ENCODE measurements around the gene INO80D. TPM values are rescaled to one million over a fixed set of nuclear protein-coding genes. Genes with fewer than 3 reads are reported as not detected.

INO80D gene
- total RNA-seq, 1 experiment from 2014 or later: 8.8 TPM

DNA sequence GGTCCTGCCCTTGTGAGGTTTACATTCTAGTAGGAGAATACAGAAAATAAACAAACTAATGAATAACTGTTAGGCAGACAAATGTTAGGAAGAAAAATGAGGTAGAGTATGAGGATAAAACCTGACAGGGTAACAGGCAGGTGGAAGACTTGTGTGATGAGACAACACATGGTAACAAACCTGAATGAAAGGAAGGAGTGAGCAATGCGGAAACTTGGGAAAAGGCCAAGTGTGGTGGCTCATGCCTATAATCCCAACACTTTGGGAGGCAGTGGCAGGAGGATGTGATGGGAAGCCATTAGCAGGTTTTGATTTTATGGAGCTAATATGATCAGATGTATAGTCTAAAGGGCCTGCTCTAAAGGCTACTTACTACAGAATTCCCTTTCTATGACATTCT lies 74.2 kb downstream of the INO80D start:
- no peak overlapping the region for H3K9ac ChIP-seq (ENCODE audit: low read length)
- no TSS peak for BruUV-seq (replicated peaks)
- no peak overlapping the region for H3K4me2 ChIP-seq (ENCODE audit: low read length)
- intact Hi-C loops (cut with micrococcal nuclease): no loop called here
- ChIA-PET CTCF (no interaction called here), POLR2A (ENCODE audit: unreplicated experiment) (no interaction called here)
- no peaks in the 10 kb centered on the region for H3K79me2 ChIP-seq (ENCODE audit: low read length)
- H3K4me3 ChIP-seq (ENCODE audit: low read length): no peak overlapping the region
- H3K9me3 ChIP-seq (ENCODE audit: low read length): no peaks in the 10 kb centered on the region
- H4K20me1 ChIP-seq (ENCODE audit: low read length): no peaks in the 10 kb centered on the region
- no peaks in the 10 kb centered on the region for H3F3A ChIP-seq (ENCODE audit: low read length, unreplicated experiment)
- H3K4me1 ChIP-seq (ENCODE audit: insufficient read depth, low read length): peaks cover 8% of the 10 kb centered on the region; the same call in 1 of the 2 replicates
- DNase-seq (peak; percentile 72), ATAC-seq (peak; percentile 62)
- no peaks in the 10 kb centered on the region for H3K9me2 ChIP-seq (replicated peaks; ENCODE audit: low read length)
- no peaks in the 10 kb centered on the region for H3K27me3 ChIP-seq (ENCODE audit: low read length)
- TF ChIP-seq EZH2phosphoT487 (IDR thresholded peaks at IDR 0.05; ENCODE audit: borderline replicate concordance, low read length) (no peak), EZH2 (IDR thresholded peaks at IDR 0.05; ENCODE audit: low read length, unreplicated experiment) (no peak)
- TF ChIP-seq, protein P1, sequence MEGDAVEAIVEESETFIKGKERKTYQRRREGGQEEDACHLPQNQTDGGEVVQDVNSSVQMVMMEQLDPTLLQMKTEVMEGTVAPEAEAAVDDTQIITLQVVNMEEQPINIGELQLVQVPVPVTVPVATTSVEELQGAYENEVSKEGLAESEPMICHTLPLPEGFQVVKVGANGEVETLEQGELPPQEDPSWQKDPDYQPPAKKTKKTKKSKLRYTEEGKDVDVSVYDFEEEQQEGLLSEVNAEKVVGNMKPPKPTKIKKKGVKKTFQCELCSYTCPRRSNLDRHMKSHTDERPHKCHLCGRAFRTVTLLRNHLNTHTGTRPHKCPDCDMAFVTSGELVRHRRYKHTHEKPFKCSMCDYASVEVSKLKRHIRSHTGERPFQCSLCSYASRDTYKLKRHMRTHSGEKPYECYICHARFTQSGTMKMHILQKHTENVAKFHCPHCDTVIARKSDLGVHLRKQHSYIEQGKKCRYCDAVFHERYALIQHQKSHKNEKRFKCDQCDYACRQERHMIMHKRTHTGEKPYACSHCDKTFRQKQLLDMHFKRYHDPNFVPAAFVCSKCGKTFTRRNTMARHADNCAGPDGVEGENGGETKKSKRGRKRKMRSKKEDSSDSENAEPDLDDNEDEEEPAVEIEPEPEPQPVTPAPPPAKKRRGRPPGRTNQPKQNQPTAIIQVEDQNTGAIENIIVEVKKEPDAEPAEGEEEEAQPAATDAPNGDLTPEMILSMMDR (conservative IDR thresholded peaks at IDR 0.05; ENCODE audit: low read depth, low read length): no peak
- no peak overlapping the region for H3K27ac ChIP-seq (ENCODE audit: low read length)
- peaks cover 19% of the 10 kb centered on the region for H3K36me3 ChIP-seq (ENCODE audit: low read depth, low read length)
- H2AFZ ChIP-seq (ENCODE audit: low read length): no peak overlapping the region

- no TSS peak for BruUV-seq (replicated peaks)
- H3K36me3 ChIP-seq (ENCODE audit: low read depth, low read length): peaks cover 14% of the 10 kb centered on the region
- DNase-seq (no peak), ATAC-seq (no peak)
- peaks cover 8% of the 10 kb centered on the region; the same call in 1 of the 2 replicates for H3K4me1 ChIP-seq (ENCODE audit: insufficient read depth, low read length)
- no peak overlapping the region for H3K4me2 ChIP-seq (ENCODE audit: low read length)
- no peaks in the 10 kb centered on the region for H3F3A ChIP-seq (ENCODE audit: low read length, unreplicated experiment)
- H2AFZ ChIP-seq (ENCODE audit: low read length): no peak overlapping the region
- intact Hi-C loops (cut with micrococcal nuclease): no loop called here
- ChIA-PET CTCF (no interaction called here), POLR2A (ENCODE audit: unreplicated experiment) (no interaction called here)
- no peaks in the 10 kb centered on the region for H3K79me2 ChIP-seq (ENCODE audit: low read length)
- H3K27ac ChIP-seq (ENCODE audit: low read length): no peak overlapping the region
- TF ChIP-seq EZH2 (IDR thresholded peaks at IDR 0.05; ENCODE audit: low read length, unreplicated experiment) (no peak), EZH2phosphoT487 (IDR thresholded peaks at IDR 0.05; ENCODE audit: borderline replicate concordance, low read length) (no peak)
- TF ChIP-seq, protein P1 (conservative IDR thresholded peaks at IDR 0.05; ENCODE audit: low read depth, low read length): no peak
- H3K9me3 ChIP-seq (ENCODE audit: low read length): no peaks in the 10 kb centered on the region
- H3K9me2 ChIP-seq (replicated peaks; ENCODE audit: low read length): no peaks in the 10 kb centered on the region
- no peak overlapping the region for H3K4me3 ChIP-seq (ENCODE audit: low read length)
- no peaks in the 10 kb centered on the region for H3K27me3 ChIP-seq (ENCODE audit: low read length)
- no peak overlapping the region for H3K9ac ChIP-seq (ENCODE audit: low read length)
- H4K20me1 ChIP-seq (ENCODE audit: low read length): no peaks in the 10 kb centered on the region
Measured at GRCh38 chr2:206011018-206011614, 74.9 kb downstream of the INO80D start.

- Histone ChIP-seq H3K4me3 (ENCODE audit: low read length) (no peak overlapping the region), H3K27ac (ENCODE audit: low read length) (no peak overlapping the region), H3K36me3 (ENCODE audit: low read depth, low read length) (peaks cover 18% of the 10 kb centered on the region), H3F3A (ENCODE audit: low read length, unreplicated experiment) (no peaks in the 10 kb centered on the region), H3K4me1 (ENCODE audit: insufficient read depth, low read length) (no peaks in the 10 kb centered on the region), H3K4me2 (ENCODE audit: low read length) (no peak overlapping the region), H3K9me3 (ENCODE audit: low read length) (no peaks in the 10 kb centered on the region), H3K79me2 (ENCODE audit: low read length) (no peaks in the 10 kb centered on the region), H3K9me2 (replicated peaks; ENCODE audit: low read length) (no peaks in the 10 kb centered on the region), H3K9ac (ENCODE audit: low read length) (no peak overlapping the region), H4K20me1 (ENCODE audit: low read length) (no peaks in the 10 kb centered on the region), H3K27me3 (ENCODE audit: low read length) (no peaks in the 10 kb centered on the region), H2AFZ (ENCODE audit: low read length) (no peak overlapping the region)
- POLR2A ChIA-PET (ENCODE audit: unreplicated experiment): no interaction called here
- no TSS peak for BruUV-seq (replicated peaks)
- peak; percentile 69; the same call in 1 of the 2 replicates for ATAC-seq
- intact Hi-C loops (cut with micrococcal nuclease): loop anchor here (10.0 kb wide), 1 partner anchor 261 kb away; no protein-coding TSS in a partner anchor
- DNase-seq: peak; percentile 52
- CTCF ChIA-PET: interaction anchor here (0.8 kb wide), 1 partner anchor 256 kb away, joined by 3 read pairs; no protein-coding TSS in a partner anchor
- TF ChIP-seq, protein P1 (conservative IDR thresholded peaks at IDR 0.05; ENCODE audit: low read depth, low read length): peak; percentile 62
- no peak for TF ChIP-seq EZH2phosphoT487 (IDR thresholded peaks at IDR 0.05; ENCODE audit: borderline replicate concordance, low read length)
- TF ChIP-seq EZH2 (IDR thresholded peaks at IDR 0.05; ENCODE audit: low read length, unreplicated experiment): no peak
Measured at GRCh38 chr2:206004004-206004693, 81.8 kb downstream of the INO80D start.
